ENCODE measurements around the gene KCNQ5. TPM values are rescaled to one million over a fixed set of nuclear protein-coding genes. Genes with fewer than 3 reads are reported as not detected.

The KCNQ5 gene
- total and polyA plus RNA-seq, 2 donors (not counting 1 experiment from before 2014, with no cell fraction given): 0.74 to 4.6 TPM

DNA sequence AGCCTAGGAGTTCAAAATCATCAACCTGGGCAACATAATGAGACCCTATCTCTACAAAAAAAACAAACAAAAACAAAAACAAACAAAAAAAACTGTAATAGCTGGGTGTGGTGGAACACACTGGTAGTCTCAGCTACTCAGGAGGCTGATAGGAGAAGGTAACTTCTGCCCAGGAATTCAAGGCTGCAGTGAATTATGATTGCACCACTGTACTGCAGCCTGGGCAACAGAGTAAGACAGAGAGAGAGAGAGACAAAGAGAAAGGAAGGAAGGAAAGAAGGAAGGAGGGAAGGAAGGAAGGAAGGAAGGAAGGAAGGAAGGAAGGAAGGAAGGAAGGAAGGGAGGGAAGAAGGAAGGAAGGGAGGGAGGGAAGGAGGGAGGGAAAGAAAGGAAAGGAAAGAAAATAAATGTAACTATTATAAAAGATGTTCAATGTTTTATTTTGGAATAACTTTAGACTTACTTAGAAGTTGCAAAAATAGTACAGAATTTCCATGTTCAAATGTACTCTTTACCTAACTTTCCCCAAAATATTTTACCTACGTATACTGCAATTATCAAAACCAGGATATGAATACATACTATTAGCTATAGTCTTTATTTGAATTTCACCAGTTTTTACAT lies 428.2 kb downstream of the KCNQ5 start:
- H3K4me2 ChIP-seq (ENCODE audit: extremely low read depth, insufficient read depth, low read length): no peak overlapping the region
- no peaks in the 10 kb centered on the region for H3K4me1 ChIP-seq (ENCODE audit: control insufficient read depth, extremely low read depth, insufficient read depth, low read length)
- no peak overlapping the region for H2AFZ ChIP-seq (ENCODE audit: low read length)
- no peaks in the 10 kb centered on the region for H4K20me1 ChIP-seq (ENCODE audit: control insufficient read depth, extremely low read depth, insufficient read depth, low read length)
- no peaks in the 10 kb centered on the region for H3K9me3 ChIP-seq (ENCODE audit: control insufficient read depth, insufficient read depth, low read depth, low read length)
- H3K27me3 ChIP-seq (ENCODE audit: control insufficient read depth, insufficient read depth, low read length): no peaks in the 10 kb centered on the region
- H3K9ac ChIP-seq (ENCODE audit: insufficient read depth, low read length): no peak overlapping the region
- TF ChIP-seq EZH2 (IDR thresholded peaks at IDR 0.05; ENCODE audit: low read length, missing control alignments): no peak
- TF ChIP-seq, protein P1, sequence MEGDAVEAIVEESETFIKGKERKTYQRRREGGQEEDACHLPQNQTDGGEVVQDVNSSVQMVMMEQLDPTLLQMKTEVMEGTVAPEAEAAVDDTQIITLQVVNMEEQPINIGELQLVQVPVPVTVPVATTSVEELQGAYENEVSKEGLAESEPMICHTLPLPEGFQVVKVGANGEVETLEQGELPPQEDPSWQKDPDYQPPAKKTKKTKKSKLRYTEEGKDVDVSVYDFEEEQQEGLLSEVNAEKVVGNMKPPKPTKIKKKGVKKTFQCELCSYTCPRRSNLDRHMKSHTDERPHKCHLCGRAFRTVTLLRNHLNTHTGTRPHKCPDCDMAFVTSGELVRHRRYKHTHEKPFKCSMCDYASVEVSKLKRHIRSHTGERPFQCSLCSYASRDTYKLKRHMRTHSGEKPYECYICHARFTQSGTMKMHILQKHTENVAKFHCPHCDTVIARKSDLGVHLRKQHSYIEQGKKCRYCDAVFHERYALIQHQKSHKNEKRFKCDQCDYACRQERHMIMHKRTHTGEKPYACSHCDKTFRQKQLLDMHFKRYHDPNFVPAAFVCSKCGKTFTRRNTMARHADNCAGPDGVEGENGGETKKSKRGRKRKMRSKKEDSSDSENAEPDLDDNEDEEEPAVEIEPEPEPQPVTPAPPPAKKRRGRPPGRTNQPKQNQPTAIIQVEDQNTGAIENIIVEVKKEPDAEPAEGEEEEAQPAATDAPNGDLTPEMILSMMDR (conservative IDR thresholded peaks at IDR 0.05 in 1 of 2, IDR thresholded peaks at IDR 0.05 in 1 of 2; ENCODE audit: low read depth in 1 of 2, low read length in 2 of 2): no peak
- no peak overlapping the region for H3K4me3 ChIP-seq (replicated peaks in 1 of 4; ENCODE audit: control extremely low read depth in 1 of 4, insufficient read depth in 1 of 4, low read depth in 3 of 4, low read length in 4 of 4)
- no peak overlapping the region for H3K27ac ChIP-seq (ENCODE audit: insufficient read depth, low read length)
- no peaks in the 10 kb centered on the region for H3K79me2 ChIP-seq (ENCODE audit: control insufficient read depth, insufficient read depth, low read length)
- no peak for DNase-seq (ENCODE audit: low read depth in 2 of 2)
- no peaks in the 10 kb centered on the region for H3K36me3 ChIP-seq (ENCODE audit: control insufficient read depth, insufficient read depth, low read length)

DNA sequence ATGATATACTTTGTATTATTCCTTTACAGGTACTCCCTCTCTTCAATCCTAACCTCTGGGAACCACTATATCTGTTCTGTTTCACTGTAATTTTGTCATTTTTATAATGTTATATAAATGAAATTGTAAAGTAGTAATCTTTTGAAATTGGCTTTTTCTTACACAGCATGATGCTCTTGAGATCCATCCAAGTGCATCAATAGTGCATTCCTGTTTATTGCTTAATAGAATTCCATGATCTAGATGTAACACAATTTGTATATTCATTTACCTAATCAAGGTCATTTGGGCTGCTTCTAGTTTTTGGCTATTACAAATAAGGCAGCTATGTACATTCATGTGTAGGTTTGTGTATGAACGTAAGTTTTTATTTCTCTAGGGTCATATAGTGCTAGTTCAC lies 428.8 kb downstream of the KCNQ5 start:
- H4K20me1 ChIP-seq (ENCODE audit: control insufficient read depth, extremely low read depth, insufficient read depth, low read length): no peaks in the 10 kb centered on the region
- no peaks in the 10 kb centered on the region for H3K27me3 ChIP-seq (ENCODE audit: control insufficient read depth, insufficient read depth, low read length)
- H3K27ac ChIP-seq (ENCODE audit: insufficient read depth, low read length): no peak overlapping the region
- no peak overlapping the region for H2AFZ ChIP-seq (ENCODE audit: low read length)
- no peak overlapping the region for H3K9ac ChIP-seq (ENCODE audit: insufficient read depth, low read length)
- no peaks in the 10 kb centered on the region for H3K4me1 ChIP-seq (ENCODE audit: control insufficient read depth, extremely low read depth, insufficient read depth, low read length)
- H3K9me3 ChIP-seq (ENCODE audit: control insufficient read depth, insufficient read depth, low read depth, low read length): no peaks in the 10 kb centered on the region
- no peaks in the 10 kb centered on the region for H3K36me3 ChIP-seq (ENCODE audit: control insufficient read depth, insufficient read depth, low read length)
- no peak for TF ChIP-seq EZH2 (IDR thresholded peaks at IDR 0.05; ENCODE audit: low read length, missing control alignments)
- TF ChIP-seq, protein P1 (conservative IDR thresholded peaks at IDR 0.05 in 1 of 2, IDR thresholded peaks at IDR 0.05 in 1 of 2; ENCODE audit: low read depth in 1 of 2, low read length in 2 of 2): no peak
- H3K4me3 ChIP-seq (replicated peaks in 1 of 4; ENCODE audit: control extremely low read depth in 1 of 4, insufficient read depth in 1 of 4, low read depth in 3 of 4, low read length in 4 of 4): no peak overlapping the region
- H3K4me2 ChIP-seq (ENCODE audit: extremely low read depth, insufficient read depth, low read length): no peak overlapping the region
- H3K79me2 ChIP-seq (ENCODE audit: control insufficient read depth, insufficient read depth, low read length): no peaks in the 10 kb centered on the region
- no peak for DNase-seq (ENCODE audit: low read depth in 2 of 2)

DNA sequence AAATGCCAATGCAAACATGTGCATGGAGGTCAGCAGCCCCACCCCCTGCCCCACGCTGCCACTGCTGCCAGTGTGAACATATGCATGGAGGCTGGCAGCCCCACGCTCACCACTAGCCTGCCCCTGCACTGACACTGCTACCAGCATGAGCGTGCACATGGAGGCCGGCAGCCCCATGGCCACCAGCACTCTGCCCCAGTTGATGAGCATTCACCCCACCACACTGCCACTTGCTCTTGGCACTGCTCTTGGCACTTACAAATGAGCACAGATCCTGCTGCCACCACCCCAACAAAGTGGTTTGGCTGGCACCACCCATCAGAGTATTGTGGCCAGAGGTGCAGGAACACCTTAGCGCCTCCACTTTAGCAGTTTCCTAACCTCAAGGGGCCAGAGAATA lies 429.3 kb downstream of the KCNQ5 start:
- H3K36me3 ChIP-seq (ENCODE audit: control insufficient read depth, insufficient read depth, low read length): no peaks in the 10 kb centered on the region
- H3K27me3 ChIP-seq (ENCODE audit: control insufficient read depth, insufficient read depth, low read length): no peaks in the 10 kb centered on the region
- H3K9ac ChIP-seq (ENCODE audit: insufficient read depth, low read length): no peak overlapping the region
- H2AFZ ChIP-seq (ENCODE audit: low read length): no peak overlapping the region
- no peaks in the 10 kb centered on the region for H3K9me3 ChIP-seq (ENCODE audit: control insufficient read depth, insufficient read depth, low read depth, low read length)
- H3K79me2 ChIP-seq (ENCODE audit: control insufficient read depth, insufficient read depth, low read length): no peaks in the 10 kb centered on the region
- H3K4me1 ChIP-seq (ENCODE audit: control insufficient read depth, extremely low read depth, insufficient read depth, low read length): no peaks in the 10 kb centered on the region
- H3K4me3 ChIP-seq (replicated peaks in 1 of 4; ENCODE audit: control extremely low read depth in 1 of 4, insufficient read depth in 1 of 4, low read depth in 3 of 4, low read length in 4 of 4): no peak overlapping the region
- TF ChIP-seq EZH2 (IDR thresholded peaks at IDR 0.05; ENCODE audit: low read length, missing control alignments): no peak
- TF ChIP-seq, protein P1 (conservative IDR thresholded peaks at IDR 0.05 in 1 of 2, IDR thresholded peaks at IDR 0.05 in 1 of 2; ENCODE audit: low read depth in 1 of 2, low read length in 2 of 2): no peak
- H4K20me1 ChIP-seq (ENCODE audit: control insufficient read depth, extremely low read depth, insufficient read depth, low read length): no peaks in the 10 kb centered on the region
- no peak overlapping the region for H3K27ac ChIP-seq (ENCODE audit: insufficient read depth, low read length)
- DNase-seq (ENCODE audit: low read depth in 2 of 2): no peak
- no peak overlapping the region for H3K4me2 ChIP-seq (ENCODE audit: extremely low read depth, insufficient read depth, low read length)
